ENCODE results near the gene GREB1. TPM values are rescaled to one million over a fixed set of nuclear protein-coding genes. Genes with fewer than 3 reads are reported as not detected.
"Not testable (repeated sequence)": the region's sequence is repeated elsewhere in the genome, so short reads cannot be mapped to it uniquely, and the experiment has no call there.

GREB1 gene
- total RNA-seq, 2 donors from 2014 or later, result 0.85 to 2.0 TPM

DNA sequence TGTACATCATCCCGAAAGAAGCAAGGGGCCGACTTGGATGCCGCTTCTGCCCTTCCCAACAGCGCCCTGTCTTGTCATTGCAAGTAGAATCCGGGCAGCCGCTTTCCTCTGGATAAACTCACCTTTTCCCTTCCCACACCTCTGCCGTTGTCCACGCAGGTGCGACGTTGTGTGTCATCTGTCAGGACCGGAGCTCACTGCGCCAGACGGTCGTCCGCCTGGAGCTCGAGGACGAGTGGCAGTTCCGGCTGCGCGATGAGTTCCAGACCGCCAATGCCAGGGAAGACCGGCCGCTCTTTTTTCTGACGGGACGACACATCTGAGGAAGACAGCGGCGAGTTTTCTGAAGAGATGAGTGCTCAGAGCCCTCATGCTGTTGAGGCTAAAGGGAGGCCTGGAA, 106.3 kb downstream of the GREB1 start:
- ATAC-seq, result no peak

DNA sequence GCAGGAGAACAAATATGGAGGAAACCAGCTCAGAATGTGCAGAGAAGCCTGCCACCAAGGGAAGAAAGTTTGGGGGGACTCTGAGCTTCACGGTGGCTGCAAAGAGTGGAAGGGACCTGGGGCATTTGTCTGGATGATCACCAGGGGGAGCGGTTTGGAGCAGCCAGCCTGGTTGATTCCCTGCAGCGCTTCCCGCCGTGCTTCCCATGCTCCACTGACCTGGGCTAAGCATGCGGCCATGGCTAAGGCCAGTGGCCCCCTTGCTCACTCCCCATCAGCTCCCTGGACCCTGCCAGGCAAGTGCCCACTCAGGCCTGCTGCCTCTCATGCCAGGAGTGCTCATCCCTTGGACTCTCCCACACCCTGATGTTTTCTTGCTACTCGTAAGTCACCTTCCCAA, 109.1 kb downstream of the GREB1 start:
- intact Hi-C loops (cut with DNase I, micrococcal nuclease), result no loop called here
- no peak for DNase-seq
- no peak for ATAC-seq

More for the DNA sequence above, 106.3 kb downstream of the GREB1 start:
- intact Hi-C loops (cut with DNase I, micrococcal nuclease), result no loop called here
- DNase-seq, result no peak

DNA sequence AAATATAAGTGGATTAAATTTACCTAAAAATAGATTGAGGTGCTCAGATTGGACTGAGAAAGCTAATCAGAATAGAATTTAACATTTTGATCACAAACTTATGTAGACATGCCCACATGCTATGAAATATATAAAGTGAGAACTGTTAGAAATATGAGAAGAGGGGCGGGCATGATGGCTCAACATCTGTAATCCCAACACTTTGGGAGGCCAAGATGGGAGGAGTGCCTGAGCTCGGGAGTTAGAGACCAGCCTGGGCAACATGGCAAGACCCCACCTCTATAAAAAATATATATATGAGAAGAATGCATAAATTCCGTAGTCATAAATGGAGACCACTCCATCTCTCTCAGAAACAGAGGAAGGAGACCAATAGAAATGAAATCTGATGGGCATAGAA, 110.4 kb downstream of the GREB1 start:
- ATAC-seq (no peak), DNase-seq (no peak)
- intact Hi-C loops (cut with DNase I, micrococcal nuclease), result no loop called here

DNA sequence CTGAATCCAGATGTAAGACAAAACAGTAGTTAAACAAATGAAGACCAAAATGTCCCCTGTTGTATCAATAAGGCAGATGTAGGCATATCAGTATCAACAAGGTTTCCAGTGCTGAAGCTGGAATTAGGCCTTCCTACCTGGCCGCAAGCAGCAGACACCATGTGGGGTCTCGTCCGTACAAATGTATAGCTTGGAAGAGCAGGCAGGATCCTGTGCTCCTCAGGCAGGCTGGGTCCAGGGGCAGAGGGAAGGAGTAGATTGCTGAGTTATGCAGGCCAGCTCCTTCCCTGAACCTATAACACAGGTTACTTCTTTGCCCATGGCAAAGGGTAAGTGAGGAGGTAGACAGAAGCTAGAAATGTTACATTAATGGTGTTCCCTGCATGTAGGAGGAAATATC, 112.7 kb downstream of the GREB1 start:
- no peak for ATAC-seq
- intact Hi-C loops (cut with DNase I, micrococcal nuclease), result no loop called here
- no peak for DNase-seq

DNA sequence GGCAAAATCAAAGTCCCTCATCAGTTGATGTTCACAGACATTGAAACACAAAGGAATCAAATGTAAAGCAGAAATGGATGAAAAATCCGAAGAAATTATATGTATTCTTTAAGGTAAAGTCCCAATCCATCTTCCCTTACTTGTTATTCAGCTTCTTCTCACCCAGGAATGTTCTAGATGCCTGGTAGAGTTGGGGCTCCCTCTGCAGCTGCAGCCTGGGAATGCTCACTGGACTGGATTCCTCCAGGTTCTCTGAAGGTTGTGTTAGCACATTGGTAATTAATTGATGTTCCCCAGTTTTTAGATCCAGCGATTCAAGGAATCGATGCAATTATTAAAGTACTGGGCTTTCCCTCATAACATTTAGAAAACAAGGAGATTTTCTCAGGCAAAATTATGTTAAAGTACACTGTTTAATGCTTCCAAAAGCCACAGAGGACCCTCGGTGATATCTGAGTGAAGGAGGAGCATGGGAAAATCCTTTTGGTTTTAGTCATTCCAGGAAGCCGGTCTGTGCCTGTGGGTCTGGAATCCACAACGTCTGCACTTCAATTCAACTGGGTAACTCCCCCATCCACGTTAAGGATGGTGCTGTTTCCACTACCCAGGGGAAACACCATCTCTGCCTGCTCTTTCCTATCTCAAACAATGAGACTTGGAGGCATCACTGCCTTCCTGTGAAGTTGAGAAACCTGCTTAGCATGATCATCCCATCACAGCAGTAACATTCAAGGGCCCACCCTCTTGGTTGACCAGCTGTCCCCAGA, 114.2 kb downstream of the GREB1 start:
- DNase-seq, result no peak
- intact Hi-C loops (cut with DNase I, micrococcal nuclease), result no loop called here
- no peak for ATAC-seq

DNA sequence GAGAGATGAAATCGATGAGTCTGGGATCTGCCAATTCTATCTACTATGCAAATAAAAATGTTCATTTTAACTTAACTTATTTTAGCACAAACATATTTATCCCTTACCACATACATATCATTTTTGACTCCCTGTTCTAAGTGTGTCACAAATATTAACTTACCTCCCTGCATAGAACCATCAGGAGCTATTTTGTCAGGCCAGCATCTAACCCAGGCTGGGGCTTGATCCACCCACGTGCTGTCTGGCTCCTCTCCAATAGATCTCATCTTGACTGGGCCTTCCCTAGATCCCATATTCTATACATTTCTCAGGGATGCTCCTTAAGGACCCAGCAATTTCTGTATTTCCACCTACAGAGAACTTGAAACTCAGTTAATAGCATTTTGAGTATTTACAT, 115.2 kb downstream of the GREB1 start:
- ATAC-seq (no peak), DNase-seq (no peak)
- intact Hi-C loops (cut with DNase I, micrococcal nuclease), result no loop called here

DNA sequence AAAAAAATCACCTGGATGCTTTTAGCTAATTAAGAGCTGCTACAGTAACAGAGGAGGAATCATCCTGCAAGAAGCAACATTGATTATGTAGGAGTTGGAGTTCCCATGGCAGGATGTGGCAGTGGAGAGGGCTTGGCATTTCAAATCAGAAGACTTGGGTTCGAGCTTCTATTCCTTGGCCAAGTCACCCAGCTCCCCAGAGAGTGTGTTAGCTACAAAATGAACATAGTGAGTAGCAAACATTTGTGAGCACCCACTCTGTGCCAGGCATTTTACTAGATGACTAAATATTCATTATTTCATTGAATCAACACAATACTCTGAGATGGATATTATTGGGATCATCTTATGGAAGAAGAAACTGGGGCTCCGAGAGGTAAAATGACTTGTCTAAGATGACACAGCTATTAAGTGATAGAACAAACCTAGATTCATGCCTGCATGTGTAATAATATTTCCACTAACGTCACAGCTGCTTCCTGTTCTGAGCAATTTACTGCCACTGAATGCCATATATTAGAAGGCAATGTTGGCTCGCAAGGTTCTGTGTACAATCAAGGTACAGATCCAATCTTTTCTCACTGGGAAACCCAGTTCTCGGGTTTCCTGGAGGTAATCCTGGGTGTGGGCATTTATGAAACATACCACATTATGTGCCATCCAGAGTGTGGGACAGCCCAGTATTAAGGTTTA, 118.2 kb downstream of the GREB1 start:
- no peak for ATAC-seq
- intact Hi-C loops (cut with DNase I, micrococcal nuclease), result no loop called here

DNA sequence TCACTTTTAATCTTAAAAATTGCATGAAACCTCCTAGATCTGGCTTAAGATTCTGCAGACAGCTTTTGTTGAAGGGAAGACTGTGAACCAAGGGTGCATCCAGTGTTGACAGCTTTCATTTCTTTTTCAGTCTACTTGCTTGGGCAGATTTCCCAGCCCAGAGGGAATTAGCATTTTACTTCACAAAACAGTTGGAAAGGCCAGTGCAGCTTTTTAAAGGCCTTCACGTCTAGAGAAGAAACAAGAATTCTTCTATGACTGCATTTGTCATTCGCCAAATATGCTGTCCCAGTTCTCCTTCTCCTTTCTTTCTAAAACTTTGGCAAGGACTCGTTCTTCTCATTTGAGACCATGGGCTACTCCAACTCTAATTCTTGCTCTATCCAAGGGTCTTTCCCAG, 118.7 kb downstream of the GREB1 start:
- DNase-seq (no peak), ATAC-seq (no peak)
- intact Hi-C loops (cut with DNase I, micrococcal nuclease), result no loop called here

More for the DNA sequence above, 118.2 kb downstream of the GREB1 start:
- no peak for DNase-seq

DNA sequence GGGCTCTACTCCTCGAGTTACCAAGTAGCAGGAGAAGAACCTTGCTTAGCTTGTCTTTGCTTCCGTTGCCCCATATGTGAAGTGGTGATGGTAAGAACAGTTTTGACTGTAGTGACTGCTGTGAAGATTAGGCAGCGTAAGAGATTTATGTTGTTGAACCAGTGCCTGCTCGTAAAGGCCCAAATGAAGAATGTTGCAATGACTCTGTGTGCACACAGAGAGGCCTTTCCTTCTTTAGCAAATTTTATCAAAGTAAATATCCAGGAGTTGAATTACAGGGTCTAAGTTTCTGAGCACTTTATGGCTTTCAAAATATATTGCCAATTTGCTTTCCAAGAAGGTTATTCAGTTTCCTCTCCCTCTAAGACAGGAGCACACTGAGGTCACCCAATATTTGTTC, 121.7 kb downstream of the GREB1 start:
- intact Hi-C loops (cut with DNase I, micrococcal nuclease), result no loop called here
- no peak for ATAC-seq
- DNase-seq, result no peak

DNA sequence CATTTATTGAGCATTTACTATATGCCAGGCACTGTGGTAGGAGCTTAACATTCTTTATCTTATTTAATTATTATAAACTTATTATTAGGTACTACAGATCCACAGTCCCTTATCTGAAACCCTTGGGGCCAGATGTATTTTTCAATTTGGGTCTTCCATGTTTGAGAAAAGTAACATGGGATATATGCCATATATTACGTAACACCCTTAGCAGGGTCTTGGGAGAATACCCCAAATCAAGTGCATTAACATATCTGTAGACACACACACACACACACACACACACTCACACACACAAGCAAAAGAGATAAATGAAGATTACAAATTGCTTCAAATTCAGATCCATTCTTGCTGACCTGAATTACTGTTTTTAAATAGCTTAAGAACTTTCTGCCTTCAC, 122.4 kb downstream of the GREB1 start:
- ATAC-seq (no peak), DNase-seq (no peak)
- intact Hi-C loops (cut with DNase I, micrococcal nuclease), result no loop called here

DNA sequence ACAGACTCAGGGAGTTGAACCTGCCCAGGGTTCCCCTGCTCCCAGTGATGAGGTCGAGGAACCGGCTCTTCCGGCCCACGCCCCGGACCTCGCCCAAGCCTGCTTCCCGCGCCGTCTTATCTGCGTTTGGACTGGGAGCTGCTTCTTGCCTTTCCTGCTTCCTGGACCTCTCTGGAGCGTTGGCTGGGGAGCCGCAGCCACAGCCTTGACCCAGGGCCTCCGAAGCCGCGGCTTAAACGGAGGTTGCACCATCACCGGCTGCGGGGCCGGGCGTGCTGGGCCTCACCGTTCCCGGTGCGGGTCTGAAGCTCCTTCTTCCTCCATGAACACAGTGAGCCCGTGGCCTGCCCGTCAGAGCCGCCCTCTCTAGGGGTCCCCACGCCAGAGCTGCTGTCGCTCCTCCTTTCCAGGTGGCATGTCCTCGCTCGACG, 122.8 kb downstream of the GREB1 start:
- ATAC-seq (peak; percentile 98), DNase-seq (peak in 1 of 2 donors; percentile 56)
- intact Hi-C loops (cut with DNase I, micrococcal nuclease), result no loop called here

DNA sequence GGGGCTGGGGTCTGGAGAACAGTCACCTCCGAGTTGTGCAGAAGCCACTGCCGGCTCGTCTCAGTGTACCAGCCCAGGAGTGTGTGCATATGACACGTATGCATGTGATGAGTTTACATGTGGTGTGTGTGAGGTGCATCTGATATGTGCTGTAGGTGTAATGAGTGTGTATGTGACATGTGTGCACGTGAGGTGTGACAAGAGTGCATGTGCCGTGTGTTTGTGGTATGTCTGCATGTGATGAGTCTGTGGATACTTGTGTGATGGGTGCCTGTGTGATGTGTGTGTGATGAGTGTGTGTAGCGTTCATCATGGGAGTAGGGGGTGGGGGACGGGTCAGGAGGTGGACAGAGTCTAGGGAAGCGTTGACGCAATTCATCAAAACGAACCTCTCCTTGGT, 123.3 kb downstream of the GREB1 start:
- intact Hi-C loops (cut with DNase I, micrococcal nuclease), result no loop called here
- no peak for DNase-seq
- no peak for ATAC-seq

DNA sequence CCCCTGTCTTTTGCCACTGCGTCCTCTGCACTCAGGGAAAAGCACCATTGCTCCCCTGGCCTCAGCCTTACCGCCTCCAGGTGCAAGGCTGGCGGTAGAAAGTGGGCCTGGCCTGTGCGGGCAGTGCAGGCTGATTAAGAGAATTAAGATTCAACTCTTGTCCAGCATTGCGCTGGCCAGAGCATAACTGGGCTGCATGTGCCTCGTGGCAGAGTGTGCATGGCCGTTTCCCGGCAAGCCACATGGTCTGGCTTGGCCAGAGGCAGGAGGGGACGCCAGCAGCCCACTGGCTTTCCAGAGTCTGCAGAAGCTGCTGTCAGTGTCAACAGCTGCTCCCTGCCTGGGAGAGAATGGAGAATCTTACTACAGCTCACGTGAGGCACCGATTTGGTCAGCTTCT, 123.8 kb downstream of the GREB1 start:
- intact Hi-C loops (cut with DNase I, micrococcal nuclease), result no loop called here
- DNase-seq (no peak), ATAC-seq (no peak)

DNA sequence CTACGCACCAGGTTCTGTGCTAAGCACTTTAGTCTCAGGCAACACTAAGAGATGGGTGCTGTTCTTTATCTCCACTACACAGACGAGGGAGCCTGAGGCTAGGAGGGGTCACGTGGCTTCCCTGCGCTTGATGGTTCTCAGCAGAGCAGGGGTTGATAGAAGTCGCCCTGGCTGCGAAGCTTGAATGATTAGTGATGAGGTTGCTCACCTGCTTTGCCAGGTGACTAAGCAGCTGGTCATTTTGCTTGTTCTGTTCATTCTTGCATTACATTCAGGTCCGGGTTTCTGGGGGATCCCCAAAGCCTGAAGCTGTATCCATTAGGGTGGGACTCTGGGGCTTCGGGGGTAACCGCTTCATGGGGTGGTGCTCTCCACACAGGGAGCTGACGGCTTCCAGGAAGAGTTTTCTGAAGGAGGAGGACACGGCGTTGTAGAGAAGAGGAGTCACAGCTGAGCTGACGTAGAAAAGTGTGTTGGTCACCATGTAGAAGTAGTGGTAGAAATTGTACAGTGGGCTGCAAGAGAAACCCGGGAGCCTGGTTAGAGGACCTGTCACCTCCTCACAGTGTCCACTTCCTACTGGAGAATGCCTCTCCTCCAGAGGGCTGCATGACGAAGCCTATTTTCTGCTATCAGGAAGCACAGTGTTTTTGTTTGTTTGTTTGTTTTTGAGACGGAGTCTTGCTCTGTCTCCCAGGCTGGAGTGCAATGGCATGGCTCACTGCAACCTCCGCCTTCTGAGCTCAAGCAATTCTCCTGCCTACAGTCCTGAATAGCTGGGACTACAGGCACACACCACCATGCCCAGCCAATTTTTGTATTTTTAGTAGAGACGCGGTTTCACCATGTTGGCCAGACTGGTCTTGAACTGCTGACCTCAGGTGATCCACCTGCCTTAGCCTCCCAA, 124.6 kb downstream of the GREB1 start:
- ATAC-seq, result no peak
- DNase-seq, result no peak
- intact Hi-C loops (cut with DNase I, micrococcal nuclease), result no loop called here

DNA sequence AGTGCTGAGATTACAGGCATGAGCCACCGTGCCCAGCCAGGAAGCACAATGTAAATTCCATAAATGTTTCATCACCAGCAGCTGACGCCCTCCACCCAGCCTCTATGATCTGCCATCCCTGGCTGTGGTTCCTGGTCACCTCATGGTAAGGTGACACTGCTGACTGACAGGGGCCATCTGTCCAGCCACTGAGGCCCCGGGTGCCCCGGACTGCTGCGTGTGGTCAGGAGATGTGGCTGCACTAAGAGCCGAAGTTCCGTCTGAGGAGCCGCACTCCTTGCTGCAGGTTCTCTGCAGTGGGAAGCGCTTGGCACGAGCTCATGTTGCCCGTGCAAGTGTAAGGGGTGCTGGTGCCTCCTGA, 125.2 kb downstream of the GREB1 start:
- intact Hi-C loops (cut with DNase I, micrococcal nuclease), result no loop called here
- DNase-seq (no peak), ATAC-seq (no peak)

DNA sequence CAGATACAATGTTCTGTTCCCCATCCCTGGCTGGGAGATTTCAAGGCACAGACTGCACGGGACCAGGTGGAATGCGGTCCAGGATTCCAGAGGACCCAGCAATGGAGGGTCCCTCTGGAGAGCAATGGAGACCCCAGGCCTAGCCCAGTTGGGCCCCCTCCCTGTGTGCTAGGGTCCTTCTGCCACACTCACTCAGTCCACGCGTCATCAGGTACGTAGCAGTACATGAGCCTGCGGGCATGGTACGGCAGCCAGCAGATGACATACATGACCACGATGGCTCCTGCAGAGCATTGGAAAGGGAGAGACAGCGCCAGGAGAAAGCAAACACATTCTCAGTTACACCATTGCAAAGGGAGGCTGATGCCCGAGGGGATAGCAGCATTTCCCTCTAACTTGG, 126.0 kb downstream of the GREB1 start:
- intact Hi-C loops (cut with DNase I, micrococcal nuclease), result no loop called here
- ATAC-seq (no peak), DNase-seq (no peak)

DNA sequence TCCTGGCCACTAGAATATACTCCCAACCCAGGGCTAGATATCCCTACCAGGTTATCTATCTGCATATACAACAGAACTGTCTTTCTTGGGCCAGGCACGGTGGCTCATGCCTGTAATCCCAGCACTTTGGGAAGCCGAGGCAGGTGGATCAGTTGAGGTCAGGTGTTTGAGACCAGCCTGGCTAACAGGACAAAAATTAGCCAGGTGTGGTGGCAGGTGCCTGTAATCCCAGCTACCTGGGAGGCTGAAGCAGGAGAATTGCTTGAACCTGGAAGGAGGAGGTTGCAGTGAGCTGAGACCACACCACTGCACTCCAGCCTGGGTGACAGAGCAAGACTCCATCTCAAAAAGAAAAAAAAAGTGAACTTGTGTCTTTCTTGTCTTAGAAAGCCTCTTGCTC, 126.6 kb downstream of the GREB1 start:
- not testable (repeated sequence) for ATAC-seq, DNase-seq

DNA sequence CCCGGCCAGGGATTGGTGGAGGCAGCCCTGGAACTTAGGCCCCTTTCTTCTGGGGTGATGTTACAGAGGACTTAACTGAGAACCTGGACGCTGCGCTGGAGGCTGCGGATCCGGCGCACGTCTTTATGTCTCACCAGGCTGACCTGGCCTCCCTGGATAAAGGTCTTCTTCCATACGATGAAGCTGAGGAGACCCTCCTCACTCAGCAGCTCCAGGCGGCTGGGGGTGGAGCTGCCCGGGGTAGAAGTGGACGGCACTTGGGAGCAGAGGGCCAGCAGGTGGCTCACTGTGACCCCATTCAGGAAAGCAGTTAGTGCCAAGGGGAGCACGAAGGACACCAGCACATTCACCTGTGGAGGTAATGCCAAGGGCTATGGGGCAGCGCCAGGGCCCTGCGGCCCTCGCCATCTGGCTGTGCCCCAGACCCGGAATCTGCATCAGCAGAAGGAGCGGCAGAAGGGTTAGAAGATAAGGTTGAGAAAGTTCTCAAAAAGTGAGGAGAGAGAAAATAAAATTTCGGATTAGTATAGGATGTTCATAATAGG, 128.1 kb downstream of the GREB1 start:
- intact Hi-C loops (cut with DNase I, micrococcal nuclease), result no loop called here
- DNase-seq (no peak), ATAC-seq (no peak)

More for the DNA sequence above, 126.6 kb downstream of the GREB1 start:
- intact Hi-C loops (cut with DNase I, micrococcal nuclease), result not testable (repeated sequence)

DNA sequence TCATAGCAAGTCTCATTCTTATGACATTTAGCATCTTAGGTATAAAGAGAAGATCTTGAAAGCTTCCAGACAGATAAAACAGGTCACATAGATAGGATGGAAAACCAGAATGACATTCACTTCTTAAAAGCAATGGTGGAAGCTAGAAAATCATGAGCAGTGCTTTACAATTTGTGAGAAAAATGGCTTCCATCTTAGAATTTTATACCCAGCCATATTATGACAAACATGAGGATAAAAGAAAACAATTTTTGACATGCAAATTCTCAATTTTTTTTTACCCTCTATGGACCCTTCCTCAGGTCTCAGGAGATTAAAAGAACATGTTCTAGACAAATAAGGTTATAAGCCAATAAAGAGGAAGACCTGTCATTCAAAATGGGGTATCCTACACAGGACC, 129.0 kb downstream of the GREB1 start:
- DNase-seq (no peak), ATAC-seq (no peak)
- intact Hi-C loops (cut with DNase I, micrococcal nuclease), result no loop called here

Data from left colon (tissue), 2 donors.